H9 (cell line): ENCODE results near the gene SPDL1. TPM values are rescaled to one million over a fixed set of nuclear protein-coding genes. Genes with fewer than 3 reads are reported as not detected.

Source experiments
- DNase-seq: peaks from one replicate; pipeline ENCODE4 v3.0.0-alpha.2; 2017
- H2AFZ ChIP-seq: one replicate; pipeline ENCODE4 v1.6.1; 2013; ENCODE audit warnings: mild to moderate bottlenecking, low read length, control low read depth, moderate library complexity
- H2AK5ac ChIP-seq: 2 replicates; pipeline ENCODE4 v1.6.1; 2013; ENCODE audit warnings: low read length, control low read depth, mixed read lengths; ENCODE audit not compliant: insufficient read length
- H2BK120ac ChIP-seq: one replicate; pipeline ENCODE4 v1.6.1; 2013; ENCODE audit warnings: low read depth, mild to moderate bottlenecking, low read length, control low read depth, inconsistent platforms; ENCODE audit not compliant: poor library complexity, severe bottlenecking
- H2BK12ac ChIP-seq: 2 replicates; pipeline ENCODE4 v1.6.1; 2013; ENCODE audit warnings: low read length, control low read depth, mixed read lengths, low read depth; ENCODE audit not compliant: insufficient read length
- H2BK15ac ChIP-seq: 2 replicates; pipeline ENCODE4 v1.6.1; 2013; ENCODE audit warnings: low read depth, low read length, control low read depth
- H2BK20ac ChIP-seq: one replicate; pipeline ENCODE4 v1.6.1; 2013; ENCODE audit warnings: low read depth, mild to moderate bottlenecking, low read length, control low read depth, inconsistent platforms; ENCODE audit not compliant: poor library complexity, severe bottlenecking
- H2BK5ac ChIP-seq: 2 replicates; pipeline ENCODE4 v1.6.1; 2013; ENCODE audit warnings: low read length, control low read depth, mixed read lengths; ENCODE audit not compliant: insufficient read length
- H3K14ac ChIP-seq: 2 replicates; pipeline ENCODE4 v1.6.1; 2013; ENCODE audit warnings: low read length, control low read depth; ENCODE audit not compliant: insufficient read depth
- H3K18ac ChIP-seq: 2 replicates; pipeline ENCODE4 v1.6.1; 2013; ENCODE audit warnings: low read depth, mild to moderate bottlenecking, mixed read lengths, low read length, control low read depth; ENCODE audit not compliant: insufficient read length
- H3K23ac ChIP-seq: 2 replicates; pipeline ENCODE4 v1.6.1; 2013; ENCODE audit warnings: low read length, control low read depth, mixed read lengths, low read depth; ENCODE audit not compliant: insufficient read length
- H3K23me2 ChIP-seq: 2 replicates; pipeline ENCODE4 v1.6.1; 2013; ENCODE audit warnings: low read depth, mild to moderate bottlenecking, mixed read lengths, low read length, control low read depth; ENCODE audit not compliant: insufficient read length, poor library complexity, severe bottlenecking
- H3K27ac ChIP-seq: 2 replicates; pipeline ENCODE4 v1.5.1; 2013; ENCODE audit warnings: low read length, control low read depth, mixed read lengths, low read depth; ENCODE audit not compliant: insufficient read length
- H3K27me3 ChIP-seq: 2 replicates; pipeline ENCODE4 v1.6.1; 2013; ENCODE audit warnings: low read length, control low read depth, inconsistent platforms; ENCODE audit not compliant: insufficient read depth
- H3K4ac ChIP-seq: 2 replicates; pipeline ENCODE4 v1.6.1; 2013; ENCODE audit warnings: low read depth, mild to moderate bottlenecking, control low read depth, inconsistent platforms, low read length, moderate library complexity
- H3K4me1 ChIP-seq: 2 replicates; pipeline ENCODE4 v1.6.1; 2013; ENCODE audit warnings: low read length, control low read depth, inconsistent platforms; ENCODE audit not compliant: insufficient read depth
- H3K4me2 ChIP-seq: 2 replicates; pipeline ENCODE4 v1.6.1; 2013; ENCODE audit warnings: low read length, control low read depth, mixed read lengths; ENCODE audit not compliant: insufficient read length, insufficient read depth
- H3K56ac ChIP-seq: 2 replicates; pipeline ENCODE4 v1.6.1; 2013; ENCODE audit warnings: low read depth, mild to moderate bottlenecking, mixed read lengths, low read length, control low read depth; ENCODE audit not compliant: insufficient read length
- H3K79me1 ChIP-seq: 2 replicates; pipeline ENCODE4 v1.6.1; 2013; ENCODE audit warnings: low read depth, mild to moderate bottlenecking, moderate library complexity, low read length, control low read depth, inconsistent platforms; ENCODE audit not compliant: insufficient read depth, poor library complexity, severe bottlenecking
- H3K79me2 ChIP-seq: 2 replicates; pipeline ENCODE4 v1.6.1; 2013; ENCODE audit warnings: low read length, control low read depth, inconsistent platforms; ENCODE audit not compliant: insufficient read depth
- H3K9ac ChIP-seq: 2 replicates; pipeline ENCODE4 v1.6.1; 2013; ENCODE audit warnings: low read length, control low read depth, mixed read lengths; ENCODE audit not compliant: insufficient read length; ENCODE audit errors: extremely low read depth
- H3K9me3 ChIP-seq: one replicate; pipeline ENCODE4 v1.6.1; 2013; ENCODE audit warnings: low read depth, low read length, inconsistent platforms; ENCODE audit not compliant: control insufficient read depth
- H3T11ph ChIP-seq: one replicate; pipeline ENCODE4 v1.6.1; 2013; ENCODE audit warnings: mild to moderate bottlenecking, low read length, control low read depth, inconsistent platforms
- H4K20me1 ChIP-seq: one replicate; pipeline ENCODE4 v1.6.1; 2013; ENCODE audit not compliant: control insufficient read depth, insufficient read length, insufficient read depth
- H4K5ac ChIP-seq: 2 replicates; pipeline ENCODE4 v1.6.1; 2013; ENCODE audit warnings: low read depth, mild to moderate bottlenecking, mixed read lengths, low read length, control low read depth; ENCODE audit not compliant: insufficient read length
- H4K8ac ChIP-seq: replicated peaks from 2 replicates; pipeline ENCODE4 v1.6.1; 2013; ENCODE audit warnings: low read length, control low read depth, mixed read lengths, low read depth; ENCODE audit not compliant: insufficient read length
- H4K91ac ChIP-seq: 2 replicates; pipeline ENCODE4 v1.6.1; 2013; ENCODE audit warnings: low read depth, mild to moderate bottlenecking, moderate library complexity, mixed read lengths, low read length, control low read depth; ENCODE audit not compliant: insufficient read length
- H3K27ac Mint-ChIP-seq, 3 experiments: 2 replicates in 2 of 3; 3 replicates in 1 of 3; pipeline ENCODE4 v1.8.0; 2020 to 2021; ENCODE audit warnings: mixed read lengths in 3 of 3, mild to moderate bottlenecking in 1 of 3, moderate library complexity in 1 of 3
- H3K27me3 Mint-ChIP-seq: 2 replicates; pipeline ENCODE4 v1.8.0; 2021; ENCODE audit warnings: low read depth, mild to moderate bottlenecking, moderate library complexity, mixed read lengths
- H3K36me3 Mint-ChIP-seq, 3 experiments: 2 replicates in 2 of 3; 3 replicates in 1 of 3; pipeline ENCODE4 v1.8.0; 2020 to 2021; ENCODE audit warnings: low read depth in 3 of 3, mixed read lengths in 3 of 3; ENCODE audit not compliant: insufficient read depth in 1 of 3
- H3K4me1 Mint-ChIP-seq, 2 experiments: 2 replicates each; pipeline ENCODE4 v1.8.0; 2020; ENCODE audit warnings: mixed read lengths in 2 of 2
- H3K4me3 Mint-ChIP-seq, 2 experiments: 2 replicates in 1 of 2; 3 replicates in 1 of 2; pipeline ENCODE4 v1.8.0; 2020 to 2021; ENCODE audit warnings: mild to moderate bottlenecking in 2 of 2, mixed read lengths in 2 of 2, moderate library complexity in 1 of 2
- H3K9me3 Mint-ChIP-seq, 2 experiments: 2 replicates in 1 of 2; 3 replicates in 1 of 2; pipeline ENCODE4 v1.8.0; 2020; ENCODE audit warnings: mild to moderate bottlenecking in 2 of 2, mixed read lengths in 2 of 2, moderate library complexity in 1 of 2
- WGBS: extraction: QIAGEN DNeasy Blood & Tissue Kit; methylation state at CpG from one replicate; pipeline ENCODE4 v1.1.7; 2013; ENCODE audit warnings: missing lambda C conversion rate, low lambda C conversion rate, mixed read lengths; ENCODE audit not compliant: insufficient read length; ENCODE audit errors: extremely low coverage; 5-methylcytosine and 5-hydroxymethylcytosine counted together
- total RNA-seq: library from RNA; stranded (reverse); gene quantifications from 2 replicates; pipeline ENCODE4 v1.2.1, GENCODE V29; 2021
- TF ChIP-seq, protein P1 (sequence below): fragments of 200-600 bp; sonication (generic); conservative IDR thresholded peaks from 3 replicates; pipeline ENCODE4 v1.8.0; 2021; ENCODE audit warnings: antibody characterized with exemption, mild to moderate bottlenecking

Gene SPDL1
- total RNA-seq, 1 experiment from 2014 or later, result 49.4 TPM

GRCh38 chr5:169584998-169585451 lies 1.5 kb downstream of the SPDL1 start:
- Histone ChIP-seq H4K5ac (no peak overlapping the region), H2AFZ (no peak overlapping the region)
- no CpG with 5 or more reads among the region's 5 CpGs for WGBS

More at GRCh38 chr5:169584998-169585451, 1.5 kb downstream of the SPDL1 start:
- Histone ChIP-seq H3K4me1 (no peaks in the 10 kb centered on the region), H3K9ac (no peak overlapping the region), H3K9me3 (no peaks in the 10 kb centered on the region), H3K27ac (no peak overlapping the region), H3K27me3 (no peaks in the 10 kb centered on the region), H2BK20ac (no peak overlapping the region), H3K4me2 (peak overlapping the region; percentile 95), H3K23me2 (peaks cover 8% of the 10 kb centered on the region), H3K14ac (no peak overlapping the region), H2AK5ac (no peak overlapping the region), H2BK120ac (no peak overlapping the region), H3K23ac (no peak overlapping the region), H3T11ph (no peak overlapping the region), H3K56ac (no peak overlapping the region), H3K4ac (no peak overlapping the region), H3K79me2 (peaks cover 3% of the 10 kb centered on the region; the same call in 1 of the 2 replicates), H4K8ac (no peak overlapping the region), H2BK12ac (no peak overlapping the region), H3K18ac (no peak overlapping the region), H4K20me1 (no peaks in the 10 kb centered on the region), H2BK15ac (no peak overlapping the region), H2BK5ac (no peak overlapping the region), H3K79me1 (peaks cover 3% of the 10 kb centered on the region), H4K91ac (no peak overlapping the region)
- Mint-ChIP-seq H3K9me3 (no peaks in the 10 kb centered on the region), H3K4me1 (peaks cover 12 to 14% of the 10 kb centered on the region in 2 experiments), H3K36me3 (peaks cover 8 to 21% (median 19%) of the 10 kb centered on the region in 3 experiments; a peak in 6 of 7 replicates), H3K27ac (peak overlapping the region in 1 of 3 experiments; percentile 91; a peak in 1 of 7 replicates), H3K4me3 (peak overlapping the region; percentile 96 to 97), H3K27me3 (peaks cover 4% of the 10 kb centered on the region; the same call in 1 of the 2 replicates)
- DNase-seq, result no peak
- TF ChIP-seq, protein P1, sequence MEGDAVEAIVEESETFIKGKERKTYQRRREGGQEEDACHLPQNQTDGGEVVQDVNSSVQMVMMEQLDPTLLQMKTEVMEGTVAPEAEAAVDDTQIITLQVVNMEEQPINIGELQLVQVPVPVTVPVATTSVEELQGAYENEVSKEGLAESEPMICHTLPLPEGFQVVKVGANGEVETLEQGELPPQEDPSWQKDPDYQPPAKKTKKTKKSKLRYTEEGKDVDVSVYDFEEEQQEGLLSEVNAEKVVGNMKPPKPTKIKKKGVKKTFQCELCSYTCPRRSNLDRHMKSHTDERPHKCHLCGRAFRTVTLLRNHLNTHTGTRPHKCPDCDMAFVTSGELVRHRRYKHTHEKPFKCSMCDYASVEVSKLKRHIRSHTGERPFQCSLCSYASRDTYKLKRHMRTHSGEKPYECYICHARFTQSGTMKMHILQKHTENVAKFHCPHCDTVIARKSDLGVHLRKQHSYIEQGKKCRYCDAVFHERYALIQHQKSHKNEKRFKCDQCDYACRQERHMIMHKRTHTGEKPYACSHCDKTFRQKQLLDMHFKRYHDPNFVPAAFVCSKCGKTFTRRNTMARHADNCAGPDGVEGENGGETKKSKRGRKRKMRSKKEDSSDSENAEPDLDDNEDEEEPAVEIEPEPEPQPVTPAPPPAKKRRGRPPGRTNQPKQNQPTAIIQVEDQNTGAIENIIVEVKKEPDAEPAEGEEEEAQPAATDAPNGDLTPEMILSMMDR, result no peak; the same call in 2 of the 3 replicates
